Mesendoderm (in vitro differentiated cells): Measurements from ENCODE around the gene CMTM8.

Source experiments
- DNase-seq: peaks from one replicate; pipeline ENCODE4 v3.0.0; 2013
- H2AK5ac ChIP-seq: 2 replicates; pipeline ENCODE4 v1.6.1; 2013; ENCODE audit warnings: low read length, inconsistent platforms
- H2BK120ac ChIP-seq: 2 replicates; pipeline ENCODE4 v1.6.1; 2013; ENCODE audit warnings: low read depth, mild to moderate bottlenecking, low read length, moderate library complexity, mixed read lengths
- H2BK15ac ChIP-seq: replicated peaks from 2 replicates; pipeline ENCODE4 v1.6.1; 2013; ENCODE audit warnings: low read depth, mild to moderate bottlenecking, moderate library complexity
- H2BK5ac ChIP-seq: 2 replicates; pipeline ENCODE4 v1.6.1; 2013; ENCODE audit warnings: low read length, inconsistent platforms
- H3K18ac ChIP-seq: 2 replicates; pipeline ENCODE4 v1.6.1; 2013; ENCODE audit warnings: mild to moderate bottlenecking, low read length, mixed read lengths
- H3K23ac ChIP-seq: one replicate; pipeline ENCODE4 v1.6.1; 2013; ENCODE audit warnings: low read length
- H3K27ac ChIP-seq: 2 replicates; pipeline ENCODE4 v1.5.1; 2013; ENCODE audit warnings: low read depth, mild to moderate bottlenecking, inconsistent platforms, low read length, moderate library complexity
- H3K27me3 ChIP-seq: 2 replicates; pipeline ENCODE4 v1.6.1; 2013; ENCODE audit warnings: low read length, control low read depth, mild to moderate bottlenecking, inconsistent platforms; ENCODE audit not compliant: insufficient read depth, poor library complexity
- H3K36me3 ChIP-seq: 2 replicates; pipeline ENCODE4 v1.6.1; 2013; ENCODE audit warnings: low read length, inconsistent platforms; ENCODE audit not compliant: control insufficient read depth, insufficient read depth
- H3K4ac ChIP-seq: one replicate; pipeline ENCODE4 v1.6.1; 2013; ENCODE audit warnings: low read depth, mild to moderate bottlenecking, low read length, moderate library complexity
- H3K4me1 ChIP-seq: 2 replicates; pipeline ENCODE4 v1.6.1; 2013; ENCODE audit warnings: low read depth, low read length, inconsistent platforms; ENCODE audit not compliant: control insufficient read depth
- H3K4me2 ChIP-seq: 2 replicates; pipeline ENCODE4 v1.6.1; 2013; ENCODE audit warnings: low read length
- H3K4me3 ChIP-seq: 2 replicates; pipeline ENCODE4 v1.5.1; 2013; ENCODE audit warnings: mild to moderate bottlenecking, low read length
- H3K56ac ChIP-seq: one replicate; pipeline ENCODE4 v1.6.1; 2013; ENCODE audit warnings: low read length
- H3K79me1 ChIP-seq: 2 replicates; pipeline ENCODE4 v1.6.1; 2013; ENCODE audit warnings: low read length, inconsistent platforms
- H3K79me2 ChIP-seq: 2 replicates; pipeline ENCODE4 v1.6.1; 2013; ENCODE audit warnings: mild to moderate bottlenecking, low read length; ENCODE audit not compliant: control insufficient read depth, insufficient read depth
- H3K9ac ChIP-seq: 2 replicates; pipeline ENCODE4 v1.6.1; 2013; ENCODE audit warnings: low read length, inconsistent platforms
- H4K5ac ChIP-seq: one replicate; pipeline ENCODE4 v1.6.1; 2013; ENCODE audit warnings: low read length
- H4K8ac ChIP-seq: one replicate; pipeline ENCODE4 v1.6.1; 2013; ENCODE audit warnings: low read depth, mild to moderate bottlenecking, control low read depth, low read length, moderate library complexity
- WGBS: extraction: QIAGEN DNeasy Blood & Tissue Kit; methylation state at CpG from one replicate; pipeline ENCODE4 v1.1.7; 2013; ENCODE audit warnings: low lambda C conversion rate, missing lambda C conversion rate; ENCODE audit not compliant: insufficient coverage; ENCODE audit errors: extremely low coverage; 5-methylcytosine and 5-hydroxymethylcytosine counted together

The CMTM8 gene

GRCh38 chr3:32241100-32241499, 2.6 kb downstream of the CMTM8 start:
- no CpG with 5 or more reads among the region's 4 CpGs for WGBS
- H3K4me2 ChIP-seq, result no peak overlapping the region
- no peaks in the 10 kb centered on the region for H3K36me3 ChIP-seq

GRCh38 chr3:32243519-32243918, 5.0 kb downstream of the CMTM8 start:
- Histone ChIP-seq H3K36me3 (no peaks in the 10 kb centered on the region), H2BK5ac (no peak overlapping the region), H4K5ac (no peak overlapping the region), H3K79me1 (peaks cover 5% of the 10 kb centered on the region), H3K27ac (no peak overlapping the region), H3K27me3 (no peaks in the 10 kb centered on the region), H3K4me2 (no peak overlapping the region), H3K56ac (no peak overlapping the region), H3K4me1 (peaks cover 5% of the 10 kb centered on the region), H2BK15ac (no peak overlapping the region), H3K9ac (no peak overlapping the region), H3K23ac (no peak overlapping the region), H2BK120ac (no peak overlapping the region), H3K18ac (no peak overlapping the region), H4K8ac (no peak overlapping the region), H3K4me3 (no peak overlapping the region), H3K79me2 (no peaks in the 10 kb centered on the region), H3K4ac (no peak overlapping the region), H2AK5ac (no peak overlapping the region)
- no peak for DNase-seq
- WGBS, result no CpG with 5 or more reads among the region's 2 CpGs

More at GRCh38 chr3:32241100-32241499, 2.6 kb downstream of the CMTM8 start:
- no peak overlapping the region for H3K4me3 ChIP-seq
- DNase-seq, result no peak
- H2AK5ac ChIP-seq, result no peak overlapping the region
- H2BK120ac ChIP-seq, result no peak overlapping the region
- H3K27ac ChIP-seq, result no peak overlapping the region
- no peak overlapping the region for H3K18ac ChIP-seq
- H2BK5ac ChIP-seq, result no peak overlapping the region
- H4K8ac ChIP-seq, result no peak overlapping the region
- H3K4me1 ChIP-seq, result peaks cover 5% of the 10 kb centered on the region
- H3K27me3 ChIP-seq, result no peaks in the 10 kb centered on the region
- H2BK15ac ChIP-seq, result no peak overlapping the region
- H3K79me2 ChIP-seq, result no peaks in the 10 kb centered on the region
- no peak overlapping the region for H3K4ac ChIP-seq
- H4K5ac ChIP-seq, result no peak overlapping the region
- H3K23ac ChIP-seq, result no peak overlapping the region
- no peak overlapping the region for H3K9ac ChIP-seq
- H3K56ac ChIP-seq, result no peak overlapping the region
- H3K79me1 ChIP-seq, result peaks cover 4% of the 10 kb centered on the region

GRCh38 chr3:32245200-32245599, 6.7 kb downstream of the CMTM8 start:
- H4K5ac ChIP-seq, result no peak overlapping the region
- DNase-seq, result no peak
- no peaks in the 10 kb centered on the region for H3K36me3 ChIP-seq

GRCh38 chr3:32246079-32246675, 7.7 kb downstream of the CMTM8 start:
- Histone ChIP-seq H3K9ac (no peak overlapping the region), H3K4me3 (no peak overlapping the region), H3K79me1 (peaks cover 4% of the 10 kb centered on the region), H3K4ac (no peak overlapping the region), H3K18ac (no peak overlapping the region), H3K23ac (no peak overlapping the region), H3K36me3 (no peaks in the 10 kb centered on the region), H2BK5ac (no peak overlapping the region), H2AK5ac (no peak overlapping the region), H2BK120ac (no peak overlapping the region), H4K8ac (no peak overlapping the region), H2BK15ac (no peak overlapping the region), H3K4me1 (no peaks in the 10 kb centered on the region), H3K27ac (no peak overlapping the region), H4K5ac (no peak overlapping the region), H3K56ac (peak overlapping the region; percentile 34), H3K79me2 (no peaks in the 10 kb centered on the region), H3K4me2 (no peak overlapping the region), H3K27me3 (no peaks in the 10 kb centered on the region)
- DNase-seq, result peak; percentile 37
- WGBS, result no CpG with 5 or more reads among the region's 4 CpGs

More at GRCh38 chr3:32245200-32245599, 6.7 kb downstream of the CMTM8 start:
- no peak overlapping the region for H2BK5ac ChIP-seq
- peaks cover 5% of the 10 kb centered on the region for H3K79me1 ChIP-seq
- no CpG with 5 or more reads among the region's 2 CpGs for WGBS
- no peaks in the 10 kb centered on the region for H3K79me2 ChIP-seq
- H3K9ac ChIP-seq, result no peak overlapping the region
- H3K56ac ChIP-seq, result no peak overlapping the region
- no peak overlapping the region for H2BK120ac ChIP-seq
- no peak overlapping the region for H3K18ac ChIP-seq
- H3K4me1 ChIP-seq, result no peaks in the 10 kb centered on the region
- H3K4ac ChIP-seq, result no peak overlapping the region
- H2AK5ac ChIP-seq, result no peak overlapping the region
- no peak overlapping the region for H4K8ac ChIP-seq
- no peak overlapping the region for H3K27ac ChIP-seq
- no peak overlapping the region for H3K4me3 ChIP-seq
- no peaks in the 10 kb centered on the region for H3K27me3 ChIP-seq
- no peak overlapping the region for H2BK15ac ChIP-seq
- no peak overlapping the region for H3K4me2 ChIP-seq
- H3K23ac ChIP-seq, result no peak overlapping the region

- no CpG with 5 or more reads among the region's 4 CpGs for WGBS
- no peak overlapping the region for H3K18ac ChIP-seq
Measured at GRCh38 chr3:32249184-32249782, 10.8 kb downstream of the CMTM8 start.

GRCh38 chr3:32254268-32254667, 15.8 kb downstream of the CMTM8 start:
- Histone ChIP-seq H4K5ac (no peak overlapping the region), H3K79me1 (no peaks in the 10 kb centered on the region), H2AK5ac (no peak overlapping the region), H3K4me3 (no peak overlapping the region), H2BK120ac (no peak overlapping the region), H3K9ac (no peak overlapping the region), H3K4me2 (no peak overlapping the region), H4K8ac (no peak overlapping the region), H3K27ac (no peak overlapping the region), H3K36me3 (no peaks in the 10 kb centered on the region), H2BK5ac (no peak overlapping the region), H3K4ac (no peak overlapping the region), H3K23ac (no peak overlapping the region), H2BK15ac (no peak overlapping the region), H3K27me3 (no peaks in the 10 kb centered on the region), H3K4me1 (no peaks in the 10 kb centered on the region), H3K79me2 (no peaks in the 10 kb centered on the region), H3K18ac (no peak overlapping the region), H3K56ac (no peak overlapping the region)
- WGBS, result no CpG with 5 or more reads among the region's 1 CpG
- no peak for DNase-seq

More at GRCh38 chr3:32249184-32249782, 10.8 kb downstream of the CMTM8 start:
- no peak overlapping the region for H4K5ac ChIP-seq
- H2AK5ac ChIP-seq, result no peak overlapping the region
- H2BK5ac ChIP-seq, result no peak overlapping the region
- H3K9ac ChIP-seq, result no peak overlapping the region
- H3K4me2 ChIP-seq, result no peak overlapping the region
- H3K27me3 ChIP-seq, result no peaks in the 10 kb centered on the region
- H3K56ac ChIP-seq, result no peak overlapping the region
- H3K23ac ChIP-seq, result no peak overlapping the region
- H2BK120ac ChIP-seq, result no peak overlapping the region
- no peaks in the 10 kb centered on the region for H3K4me1 ChIP-seq
- no peaks in the 10 kb centered on the region for H3K79me2 ChIP-seq
- no peak overlapping the region for H2BK15ac ChIP-seq
- peaks cover 1% of the 10 kb centered on the region for H3K79me1 ChIP-seq
- no peak for DNase-seq
- H3K36me3 ChIP-seq, result no peaks in the 10 kb centered on the region
- H3K4ac ChIP-seq, result no peak overlapping the region
- no peak overlapping the region for H3K4me3 ChIP-seq
- H3K27ac ChIP-seq, result no peak overlapping the region
- no peak overlapping the region for H4K8ac ChIP-seq
